Mucosa of descending colon (tissue), 3 donors: ENCODE data around the gene SYT9. TPM values are rescaled to one million over a fixed set of nuclear protein-coding genes. Genes with fewer than 3 reads are reported as not detected.
A peak's percentile ranks its signal among the peaks of the same experiment; 100 is the strongest.

Source experiments
- ATAC-seq: fragments of 200-7000 bp; cut with Tn5 transposase; one replicate; pipeline ENCODE4 v1.9.1; 2020; ENCODE audit warnings: mild to moderate bottlenecking, moderate library complexity
- DNase-seq, 3 donors: peaks; one replicate each; pipeline ENCODE4 v3.0.0-alpha.2; 2020
- H3K36me3 ChIP-seq: fragments of 200-600 bp; one replicate; pipeline ENCODE4 v1.8.0; 2021; ENCODE audit warnings: low read depth, mild to moderate bottlenecking
- H3K4me1 ChIP-seq: fragments of 200-600 bp; one replicate; pipeline ENCODE4 v1.8.0; 2021; ENCODE audit warnings: low read depth, mild to moderate bottlenecking
- H3K4me3 ChIP-seq: fragments of 200-600 bp; one replicate; pipeline ENCODE4 v1.8.0; 2021; ENCODE audit warnings: mild to moderate bottlenecking
- H3K9me3 ChIP-seq: fragments of 200-600 bp; one replicate; pipeline ENCODE4 v1.8.0; 2021; ENCODE audit warnings: mild to moderate bottlenecking
- intact Hi-C, 2 donors: fragments of 100-400 bp; cut with DNase I in 1 of 2; cut with micrococcal nuclease in 1 of 2; formaldehyde crosslinking; loops; one replicate each; pipeline versions ENCODE4 v1.11.0 to v1.11.1; 2022; cut with DNase I, micrococcal nuclease
- total RNA-seq, 3 donors: library from RNA; stranded (reverse); fragmentation: NEBNext Ultra II Directional in 2 of 3; extraction: Animal tissue kit (Norgen Biotek cat#: 25700) in 2 of 3; gene quantifications; one replicate each; pipeline versions ENCODE4 v1.2.1 to v1.2.4, GENCODE V29; 2021 to 2023
- TF ChIP-seq, protein P1 (sequence below): fragments of 200-600 bp; IDR thresholded peaks from one replicate; pipeline ENCODE4 v1.8.0; 2022; ENCODE audit warnings: antibody characterized with exemption, mild to moderate bottlenecking
- donor health status: DM: no; HTN: no; CAD: no; lungs with moderate emphysema.
- donor health status: DM: no; HTN: no; CAD: no.
- donor health status: DM: no; HTN: yes; CAD: no.

Gene SYT9
- total RNA-seq, 3 donors from 2014 or later, result 0.12 to 0.57 (median 0.14) TPM

DNA sequence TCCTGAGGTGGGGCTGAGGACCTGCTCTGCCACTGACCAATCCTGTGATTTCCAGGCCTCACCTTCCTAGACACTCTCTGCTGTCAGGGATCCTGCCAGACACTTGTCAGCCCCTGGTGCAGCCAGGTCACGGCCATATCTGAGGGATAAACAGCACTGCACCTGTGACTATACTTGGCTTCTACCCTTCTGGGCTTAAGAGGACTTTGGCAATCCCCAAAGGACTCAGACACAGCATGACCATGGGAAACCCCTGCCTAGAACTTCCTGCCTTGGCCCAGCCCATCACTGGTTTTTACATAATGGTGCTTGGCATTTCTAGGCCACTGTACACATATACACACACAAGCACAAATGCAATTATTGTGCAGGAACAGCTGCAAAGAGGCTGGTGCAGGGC is 222.0 kb downstream of the SYT9 start:
- Histone ChIP-seq H3K4me1 (no peaks in the 10 kb centered on the region), H3K9me3 (no peaks in the 10 kb centered on the region), H3K36me3 (no peaks in the 10 kb centered on the region), H3K4me3 (no peak overlapping the region)
- intact Hi-C loops, result no loop called here
- ATAC-seq (peak; percentile 19), DNase-seq (no peak)
- TF ChIP-seq, protein P1, sequence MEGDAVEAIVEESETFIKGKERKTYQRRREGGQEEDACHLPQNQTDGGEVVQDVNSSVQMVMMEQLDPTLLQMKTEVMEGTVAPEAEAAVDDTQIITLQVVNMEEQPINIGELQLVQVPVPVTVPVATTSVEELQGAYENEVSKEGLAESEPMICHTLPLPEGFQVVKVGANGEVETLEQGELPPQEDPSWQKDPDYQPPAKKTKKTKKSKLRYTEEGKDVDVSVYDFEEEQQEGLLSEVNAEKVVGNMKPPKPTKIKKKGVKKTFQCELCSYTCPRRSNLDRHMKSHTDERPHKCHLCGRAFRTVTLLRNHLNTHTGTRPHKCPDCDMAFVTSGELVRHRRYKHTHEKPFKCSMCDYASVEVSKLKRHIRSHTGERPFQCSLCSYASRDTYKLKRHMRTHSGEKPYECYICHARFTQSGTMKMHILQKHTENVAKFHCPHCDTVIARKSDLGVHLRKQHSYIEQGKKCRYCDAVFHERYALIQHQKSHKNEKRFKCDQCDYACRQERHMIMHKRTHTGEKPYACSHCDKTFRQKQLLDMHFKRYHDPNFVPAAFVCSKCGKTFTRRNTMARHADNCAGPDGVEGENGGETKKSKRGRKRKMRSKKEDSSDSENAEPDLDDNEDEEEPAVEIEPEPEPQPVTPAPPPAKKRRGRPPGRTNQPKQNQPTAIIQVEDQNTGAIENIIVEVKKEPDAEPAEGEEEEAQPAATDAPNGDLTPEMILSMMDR, result no peak

DNA sequence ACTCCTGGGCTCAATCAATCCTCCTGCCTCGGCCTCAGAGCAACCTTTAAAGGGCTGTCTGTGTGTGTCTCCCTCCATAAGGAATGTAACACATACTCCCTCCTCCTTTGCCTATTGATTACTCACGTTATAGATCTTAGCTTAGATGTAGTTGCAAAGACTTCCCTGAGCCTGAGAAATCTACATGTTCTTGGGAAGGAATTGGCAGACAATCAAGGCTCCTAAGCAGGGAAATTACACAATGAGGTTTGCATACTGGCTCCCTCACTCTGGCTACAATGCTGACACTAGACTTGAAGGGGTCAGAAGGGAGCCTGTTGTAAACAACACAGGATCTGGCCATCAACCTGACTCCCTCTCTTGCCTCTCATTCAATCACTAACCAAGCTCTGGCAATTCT is 228.4 kb downstream of the SYT9 start:
- intact Hi-C loops, result no loop called here
- no peak for DNase-seq
- TF ChIP-seq, protein P1, result no peak
- Histone ChIP-seq H3K36me3 (no peaks in the 10 kb centered on the region), H3K4me1 (no peaks in the 10 kb centered on the region), H3K9me3 (no peaks in the 10 kb centered on the region), H3K4me3 (no peak overlapping the region)
- ATAC-seq, result no peak

DNA sequence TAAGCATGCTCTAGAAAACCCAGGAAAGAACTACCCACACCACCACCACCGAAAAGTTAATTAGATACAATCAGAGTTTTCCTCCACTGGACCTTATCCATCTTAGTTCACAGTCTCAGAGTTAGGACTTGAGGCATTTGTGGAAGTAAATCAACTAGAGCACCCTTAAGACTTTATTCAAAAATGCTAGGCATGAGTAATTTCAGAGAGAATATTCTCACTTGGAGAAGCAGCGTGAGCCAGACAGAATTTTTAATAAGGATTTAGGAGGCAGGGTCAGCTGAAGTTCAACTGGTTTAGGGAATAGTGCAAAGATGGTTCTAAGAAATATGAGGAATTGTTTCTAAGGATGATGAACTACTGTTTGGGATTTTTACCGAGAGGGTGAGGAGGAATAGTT is 232.4 kb downstream of the SYT9 start:
- Histone ChIP-seq H3K9me3 (no peaks in the 10 kb centered on the region), H3K36me3 (no peaks in the 10 kb centered on the region), H3K4me3 (no peak overlapping the region), H3K4me1 (no peaks in the 10 kb centered on the region)
- intact Hi-C loops, result no loop called here
- TF ChIP-seq, protein P1, result no peak
- DNase-seq (no peak), ATAC-seq (no peak)

DNA sequence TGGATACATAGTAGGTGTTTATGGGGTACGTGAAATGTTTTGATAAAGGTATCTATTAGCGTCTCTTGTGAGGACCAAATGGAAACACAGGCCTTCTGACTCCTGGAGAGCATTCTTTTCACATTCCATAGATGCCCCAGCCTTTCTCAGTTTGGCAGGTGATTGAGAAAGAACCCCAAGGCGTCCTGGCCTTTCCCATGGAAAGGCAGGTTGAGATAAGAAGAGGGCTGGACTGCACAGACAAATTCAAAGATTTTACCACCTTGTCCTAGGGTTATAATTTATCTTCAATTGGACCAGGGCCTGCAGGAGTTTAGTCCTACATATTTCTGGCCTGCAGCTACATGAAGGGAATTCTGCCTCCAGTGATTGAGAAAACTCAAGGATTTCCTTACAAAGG is 232.9 kb downstream of the SYT9 start:
- no peaks in the 10 kb centered on the region for H3K4me1 ChIP-seq
- TF ChIP-seq, protein P1, result no peak

DNA sequence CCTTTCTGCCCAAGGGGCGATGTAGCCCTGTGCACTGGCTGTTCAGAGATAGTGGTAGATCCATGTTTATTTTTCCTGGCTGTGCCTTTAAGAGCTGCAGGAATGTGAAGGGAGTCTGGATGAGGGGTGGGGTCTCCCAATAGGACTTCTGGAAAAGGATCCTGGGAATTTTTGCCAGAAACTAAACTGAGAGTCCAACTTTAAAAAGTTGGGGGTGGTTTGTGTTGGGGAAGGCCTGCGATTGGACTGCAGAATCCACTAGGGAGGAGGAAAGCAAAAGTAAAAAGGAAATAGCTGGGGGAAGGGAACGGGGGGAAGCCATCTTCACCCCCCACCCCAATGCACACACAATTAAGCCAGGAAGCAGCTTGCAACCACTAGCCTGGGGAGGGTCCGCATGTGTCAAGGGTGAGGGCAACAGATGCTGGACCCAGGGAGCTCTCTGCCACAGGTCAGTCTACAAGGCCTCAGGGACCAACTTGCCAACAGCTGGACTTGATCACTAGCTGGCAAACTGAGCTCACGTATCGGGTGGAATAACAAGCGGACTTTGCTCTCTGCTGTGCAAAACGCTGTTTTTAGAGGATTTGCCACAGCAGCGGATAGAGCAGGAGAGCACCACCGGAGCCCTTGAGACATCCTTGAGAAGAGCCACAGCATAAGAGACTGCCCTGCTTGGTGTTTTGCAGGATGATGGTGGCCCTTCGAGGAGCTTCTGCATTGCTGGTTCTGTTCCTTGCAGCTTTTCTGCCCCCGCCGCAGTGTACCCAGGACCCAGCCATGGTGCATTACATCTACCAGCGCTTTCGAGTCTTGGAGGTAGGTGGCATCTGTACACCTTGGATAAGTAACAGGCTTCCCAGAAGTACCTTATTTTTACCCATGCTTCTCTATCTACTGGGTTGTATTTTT is 233.7 kb downstream of the SYT9 start, which contains the start of gene OLFML1:
Gene OLFML1, plus strand, starts transcription at position 321 of the 912 bp plus-strand sequence. Its CDS starts 370 bp downstream, at position 691.
- intact Hi-C loops, result no loop called here

More for the DNA sequence above, 232.9 kb downstream of the SYT9 start:
- Histone ChIP-seq H3K9me3 (no peaks in the 10 kb centered on the region), H3K36me3 (no peaks in the 10 kb centered on the region), H3K4me3 (no peak overlapping the region)
- DNase-seq, result no peak
- ATAC-seq, result no peak
- intact Hi-C loops, result no loop called here

More for the DNA sequence above, 233.7 kb downstream of the SYT9 start, which contains the start of gene OLFML1:
- Histone ChIP-seq H3K36me3 (no peaks in the 10 kb centered on the region), H3K4me3 (no peak within 1 kb of the TSS), H3K4me1 (no peaks in the 10 kb centered on the region), H3K9me3 (no peaks in the 10 kb centered on the region)
- TF ChIP-seq, protein P1, result no peak
- peak in 1 of 3 donors; percentile 11 for DNase-seq
- ATAC-seq, result peak; percentile 14
